HepG2 (cell line): ENCODE measurements around the gene FUT3. TPM values are rescaled to one million over a fixed set of nuclear protein-coding genes. Genes with fewer than 3 reads are reported as not detected.

Source experiments
- BORCS8-MEF2B ChIP-seq: sonication (generic); formaldehyde crosslinking; IDR thresholded peaks from 2 replicates; pipeline ENCODE4 v1.8.0; 2022; ENCODE audit warnings: mild to moderate bottlenecking, missing genetic modification reagents
- CEBPG ChIP-seq: IDR thresholded peaks from 2 replicates; pipeline ENCODE4 v1.6.1; 2016
- CTCF ChIP-seq: sonication (generic); formaldehyde crosslinking; IDR thresholded peaks from 2 replicates; pipeline ENCODE4 v1.5.0; 2020; ENCODE audit warnings: mild to moderate bottlenecking, missing genetic modification reagents, moderate library complexity
- DR1 ChIP-seq: sonication (generic); formaldehyde crosslinking; IDR thresholded peaks from 2 replicates; pipeline ENCODE4 v1.8.0; 2021; ENCODE audit warnings: mild to moderate bottlenecking, missing genetic modification reagents, inconsistent platforms
- ELF1 ChIP-seq: sonication (generic); formaldehyde crosslinking; IDR thresholded peaks from 2 replicates; pipeline ENCODE4 v1.4.0; 2020; ENCODE audit warnings: missing genetic modification reagents
- ESRRA ChIP-seq: sonication (generic); formaldehyde crosslinking; IDR thresholded peaks from 2 replicates; pipeline ENCODE4 v1.5.1; 2020; ENCODE audit warnings: mild to moderate bottlenecking, low read depth, missing genetic modification reagents
- FOSL1 ChIP-seq: sonication (generic); formaldehyde crosslinking; IDR thresholded peaks from 2 replicates; pipeline ENCODE4 v1.9.0; 2021; ENCODE audit warnings: missing genetic modification reagents, borderline replicate concordance
- HDAC2 ChIP-seq: sonication (generic); formaldehyde crosslinking; IDR thresholded peaks from 2 replicates; pipeline ENCODE4 v1.4.0; 2020; ENCODE audit warnings: missing genetic modification reagents
- HNRNPL ChIP-seq: fragments of 200-400 bp; formaldehyde crosslinking; IDR thresholded peaks from 2 replicates; pipeline ENCODE4 v1.6.1; 2017; ENCODE audit warnings: mild to moderate bottlenecking, low read depth, low read length
- KMT2A ChIP-seq: sonication (generic); formaldehyde crosslinking; IDR thresholded peaks from 2 replicates; pipeline ENCODE4 v1.4.0; 2020; ENCODE audit warnings: missing genetic modification reagents
- MIER3 ChIP-seq: IDR thresholded peaks from 2 replicates; pipeline ENCODE4 v1.6.1; 2016; ENCODE audit warnings: missing compliant biosample characterization, borderline replicate concordance
- MLX ChIP-seq: IDR thresholded peaks from 2 replicates; pipeline ENCODE4 v1.6.1; 2016
- REL ChIP-seq: sonication (generic); formaldehyde crosslinking; conservative IDR thresholded peaks from 2 replicates; pipeline ENCODE4 v1.8.0; 2022; ENCODE audit warnings: mild to moderate bottlenecking, missing genetic modification reagents, moderate library complexity
- SCMH1 ChIP-seq: sonication (generic); formaldehyde crosslinking; IDR thresholded peaks from 2 replicates; pipeline ENCODE4 v1.9.0; 2021; ENCODE audit warnings: missing genetic modification reagents, mild to moderate bottlenecking, borderline replicate concordance
- TBX2 ChIP-seq: sonication (generic); formaldehyde crosslinking; IDR thresholded peaks from 2 replicates; pipeline ENCODE4 v1.5.0; 2020; ENCODE audit warnings: missing genetic modification reagents, mild to moderate bottlenecking, borderline replicate concordance
- TCF12 ChIP-seq, 2 experiments: fragments of 450-650 bp in 1 of 2; sonication (generic) in 1 of 2; formaldehyde crosslinking in 1 of 2; IDR thresholded peaks; 2 replicates each; pipeline versions ENCODE4 v1.6.1 to v1.8.0; 2017 to 2022; ENCODE audit warnings: antibody characterized with exemption in 1 of 2, mild to moderate bottlenecking in 1 of 2, missing genetic modification reagents in 1 of 2, moderate library complexity in 1 of 2
- ZBTB34 ChIP-seq: sonication (generic); formaldehyde crosslinking; IDR thresholded peaks from 2 replicates; pipeline ENCODE4 v1.8.0; 2022; ENCODE audit warnings: mild to moderate bottlenecking, missing genetic modification reagents
- ZC3H4 ChIP-seq: sonication (generic); formaldehyde crosslinking; IDR thresholded peaks from 2 replicates; pipeline ENCODE4 v1.4.0; 2020; ENCODE audit warnings: missing genetic modification reagents, borderline replicate concordance
- ZNF232 ChIP-seq: sonication (generic); formaldehyde crosslinking; IDR thresholded peaks from 2 replicates; pipeline ENCODE4 v1.4.0; 2020; ENCODE audit warnings: missing genetic modification reagents, borderline replicate concordance
- ZNF652 ChIP-seq: IDR thresholded peaks from 2 replicates; pipeline ENCODE4 v1.6.1; 2016; ENCODE audit warnings: low read depth, borderline replicate concordance
- polyA plus RNA-seq, 8 experiments: library from polyadenylated mRNA; depleted of rRNA in 3 of 8; stranded (reverse) in 7 of 8; unstranded in 1 of 8; fragments of >200 nt; fragmentation: Illumina TruSeq in 4 of 8; extraction: Trizol in 4 of 8; gene quantifications; 2 replicates each; pipeline versions ENCODE4 v1.2.1 to v1.2.3, GENCODE V29; 2011 to 2016; ENCODE audit warnings: low read depth in 4 of 8, missing spikeins in 1 of 8, mixed read lengths in 1 of 8; ENCODE audit not compliant: insufficient read depth in 1 of 8
- total RNA-seq, 5 experiments: library from RNA; depleted of rRNA; stranded (reverse); fragments of >200 nt; fragmentation: Illumina TruSeq; extraction: Trizol; gene quantifications; 2 replicates each; pipeline ENCODE4 v1.2.3, GENCODE V29; 2016; ENCODE audit warnings: low read depth in 1 of 5

The FUT3 gene
- total and polyA plus RNA-seq, 2 of the 13 experiments (the other 11 are each of a cell fraction or from before 2014, with no cell fraction given), result 0.53 to 1.1 TPM

- TF ChIP-seq REL (no peak), ZC3H4 (CRISPR knock-in tag) (no peak), BORCS8-MEF2B (CRISPR knock-in tag) (no peak), ESRRA (CRISPR knock-in tag) (peak; percentile 24; the same call in 1 of the 2 replicates), MIER3 (no peak), ELF1 (CRISPR knock-in tag) (no peak), TCF12 (IDR thresholded peaks at IDR 0.05) (no peak), TCF12 (CRISPR knock-in tag; IDR thresholded peaks at IDR 0.05) (no peak), KMT2A (CRISPR knock-in tag) (no peak), SCMH1 (no peak), FOSL1 (no peak), TBX2 (no peak; the same call in 1 of the 2 replicates), CTCF (CRISPR knock-in tag) (0 out of 2 replicates have a peak, but pooled peaks have one; percentile 3), HNRNPL (0 out of 2 replicates have a peak, but pooled peaks have one; percentile 46), MLX (CRISPR knock-in tag) (peak; percentile 54; the same call in 1 of the 2 replicates), ZNF652 (no peak), ZNF232 (no peak), ZBTB34 (CRISPR knock-in tag) (peak; percentile 98), CEBPG (CRISPR knock-in tag) (peak; percentile 50), DR1 (CRISPR knock-in tag) (no peak), HDAC2 (peak; percentile 74; the same call in 1 of the 2 replicates)
These were observed 50.6 kb downstream of the FUT3 start (continued) for GRCh38 chr19:5800361-5801270.
